ENCODE data around the gene GDF9.

GDF9 gene

DNA sequence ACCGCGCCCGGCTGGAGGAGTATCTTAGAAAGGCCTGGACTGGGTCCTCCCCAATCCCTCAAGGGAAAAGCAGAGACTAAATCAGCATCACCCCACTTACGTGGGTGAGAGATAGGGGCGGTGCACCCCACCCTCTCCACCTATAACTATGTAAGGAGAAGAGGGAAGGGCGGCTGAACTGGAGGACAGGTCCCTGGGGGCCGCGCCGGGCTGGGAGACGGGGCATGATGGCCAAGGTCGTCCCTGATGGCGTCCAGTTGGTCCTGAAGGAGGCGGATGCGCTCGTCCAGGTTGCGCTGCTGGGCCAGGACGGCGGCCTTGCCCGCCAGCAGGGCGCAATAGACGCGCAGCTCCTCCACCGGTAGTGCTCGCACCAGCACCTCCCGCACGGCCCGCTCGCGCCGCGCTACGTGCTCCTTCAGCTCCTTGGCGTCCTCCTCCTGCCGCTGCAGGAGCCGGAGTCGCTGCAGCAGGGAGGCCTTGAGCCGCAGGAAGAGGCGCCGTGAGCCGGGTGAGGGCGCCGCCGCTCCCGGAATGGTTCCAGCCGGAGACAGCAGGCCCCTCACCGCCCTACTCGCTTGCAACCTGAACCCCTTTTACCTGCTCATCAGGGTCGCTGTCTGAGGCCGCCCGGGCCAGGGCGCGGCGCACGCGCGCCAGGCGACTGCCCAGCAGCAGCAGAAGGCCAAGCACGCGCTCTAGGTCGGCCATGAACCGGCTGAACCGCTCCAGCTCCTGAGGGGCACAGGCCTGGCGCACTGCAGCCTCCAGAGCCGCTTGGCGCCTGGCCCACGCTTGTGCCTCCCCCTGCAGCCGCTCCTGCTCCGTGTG, 43.4 kb downstream of the GDF9 start:
- peak in 2 of 3 donors; percentile 57 to 64 for DNase-seq
- Histone ChIP-seq H3K4me1 (ENCODE audit: control extremely low read depth in 1 of 4, control insufficient read depth in 4 of 4, insufficient read depth in 4 of 4, low read length in 3 of 4) (peaks cover 0 to 32% (median 22%) of the 10 kb centered on the region in 4 experiments), H3K27me3 (replicated peaks in 2 of 5; ENCODE audit: control insufficient read depth in 4 of 5, insufficient read depth in 5 of 5, low read length in 4 of 5) (peaks cover 0 to 73% (median 35%) of the 10 kb centered on the region in 5 experiments), H3K36me3 (ENCODE audit: control insufficient read depth in 4 of 4, insufficient read depth in 4 of 4, low read length in 3 of 4) (no peaks in the 10 kb centered on the region), H3K27ac (ENCODE audit: insufficient read depth in 1 of 2, low read depth in 1 of 2, low read length in 2 of 2, poor library complexity in 1 of 2, severe bottlenecking in 2 of 2) (no peak overlapping the region), H3K9me3 (ENCODE audit: control extremely low read depth in 1 of 5, control insufficient read depth in 4 of 5, insufficient read depth in 2 of 5, low read depth in 1 of 5, low read length in 4 of 5) (no peaks in the 10 kb centered on the region), H3K4me3 (ENCODE audit: control insufficient read depth in 1 of 7, extremely low read depth in 1 of 7, insufficient read depth in 4 of 7, low read depth in 2 of 7, low read length in 6 of 7) (peak overlapping the region in 6 of 7 experiments; percentile 4 to 63 (median 50))
- POLR2A ChIA-PET = no interaction called here
- WGBS (ENCODE audit: insufficient coverage) = 23% methylated on average over 59 of the region's 68 CpGs
- CTCF ChIA-PET = interaction anchor here (0.8 to 3.0 kb wide), 13 partner anchors 8 to 436 kb away, joined by 3 to 12 read pairs (median 3); no protein-coding TSS in a partner anchor

GRCh38 chr5:132821791-132822190, 44.5 kb downstream of the GDF9 start:
- Histone ChIP-seq H3K36me3 (ENCODE audit: control insufficient read depth in 4 of 4, insufficient read depth in 4 of 4, low read length in 3 of 4) (no peaks in the 10 kb centered on the region), H3K4me3 (ENCODE audit: control insufficient read depth in 1 of 7, extremely low read depth in 1 of 7, insufficient read depth in 4 of 7, low read depth in 2 of 7, low read length in 6 of 7) (no peak overlapping the region), H3K27me3 (replicated peaks in 2 of 5; ENCODE audit: control insufficient read depth in 4 of 5, insufficient read depth in 5 of 5, low read length in 4 of 5) (peaks cover 0 to 67% (median 33%) of the 10 kb centered on the region in 5 experiments), H3K4me1 (ENCODE audit: control extremely low read depth in 1 of 4, control insufficient read depth in 4 of 4, insufficient read depth in 4 of 4, low read length in 3 of 4) (peaks cover 0 to 32% (median 22%) of the 10 kb centered on the region in 4 experiments), H3K27ac (ENCODE audit: insufficient read depth in 1 of 2, low read depth in 1 of 2, low read length in 2 of 2, poor library complexity in 1 of 2, severe bottlenecking in 2 of 2) (no peak overlapping the region), H3K9me3 (ENCODE audit: control extremely low read depth in 1 of 5, control insufficient read depth in 4 of 5, insufficient read depth in 2 of 5, low read depth in 1 of 5, low read length in 4 of 5) (no peaks in the 10 kb centered on the region)
- ChIA-PET POLR2A (no interaction called here), CTCF (interaction anchor here (0.7 to 5.4 kb wide), 9 partner anchors 12 to 230 kb away, joined by 3 to 74 read pairs (median 8); partner anchors contain the start of genes GDF9 and UQCRQ)
- DNase-seq = no peak
- WGBS (ENCODE audit: insufficient coverage) = 100% methylated on average over 1 of the region's 1 CpG

- Histone ChIP-seq H3K4me3 (ENCODE audit: control insufficient read depth in 1 of 7, extremely low read depth in 1 of 7, insufficient read depth in 4 of 7, low read depth in 2 of 7, low read length in 6 of 7) (no peak overlapping the region), H3K36me3 (ENCODE audit: control insufficient read depth in 4 of 4, insufficient read depth in 4 of 4, low read length in 3 of 4) (no peaks in the 10 kb centered on the region), H3K27me3 (replicated peaks in 2 of 5; ENCODE audit: control insufficient read depth in 4 of 5, insufficient read depth in 5 of 5, low read length in 4 of 5) (peaks cover 0 to 63% (median 32%) of the 10 kb centered on the region in 5 experiments), H3K4me1 (ENCODE audit: control extremely low read depth in 1 of 4, control insufficient read depth in 4 of 4, insufficient read depth in 4 of 4, low read length in 3 of 4) (peaks cover 0 to 32% (median 22%) of the 10 kb centered on the region in 4 experiments), H3K27ac (ENCODE audit: insufficient read depth in 1 of 2, low read depth in 1 of 2, low read length in 2 of 2, poor library complexity in 1 of 2, severe bottlenecking in 2 of 2) (no peak overlapping the region), H3K9me3 (ENCODE audit: control extremely low read depth in 1 of 5, control insufficient read depth in 4 of 5, insufficient read depth in 2 of 5, low read depth in 1 of 5, low read length in 4 of 5) (no peaks in the 10 kb centered on the region)
- POLR2A ChIA-PET = no interaction called here
- no peak for DNase-seq
- CTCF ChIA-PET = interaction anchor here (0.7 to 5.4 kb wide), 17 partner anchors 8 to 437 kb away, joined by 3 to 74 read pairs (median 4); partner anchors contain the start of genes GDF9, SHROOM1 and UQCRQ
- no CpG with 5 or more reads among the region's 3 CpGs for WGBS (ENCODE audit: insufficient coverage)
Measured at GRCh38 chr5:132821350-132821749, 44.9 kb downstream of the GDF9 start.

GRCh38 chr5:132820162-132820754, 46.0 kb downstream of the GDF9 start:
- Histone ChIP-seq H3K27me3 (replicated peaks in 2 of 5; ENCODE audit: control insufficient read depth in 4 of 5, insufficient read depth in 5 of 5, low read length in 4 of 5) (peaks cover 0 to 56% (median 28%) of the 10 kb centered on the region in 5 experiments), H3K4me3 (ENCODE audit: control insufficient read depth in 1 of 7, extremely low read depth in 1 of 7, insufficient read depth in 4 of 7, low read depth in 2 of 7, low read length in 6 of 7) (peak overlapping the region in 2 of 7 experiments; percentile 71 to 72), H3K4me1 (ENCODE audit: control extremely low read depth in 1 of 4, control insufficient read depth in 4 of 4, insufficient read depth in 4 of 4, low read length in 3 of 4) (peaks cover 0 to 22% (median 13%) of the 10 kb centered on the region in 4 experiments), H3K27ac (ENCODE audit: insufficient read depth in 1 of 2, low read depth in 1 of 2, low read length in 2 of 2, poor library complexity in 1 of 2, severe bottlenecking in 2 of 2) (no peak overlapping the region), H3K36me3 (ENCODE audit: control insufficient read depth in 4 of 4, insufficient read depth in 4 of 4, low read length in 3 of 4) (no peaks in the 10 kb centered on the region), H3K9me3 (ENCODE audit: control extremely low read depth in 1 of 5, control insufficient read depth in 4 of 5, insufficient read depth in 2 of 5, low read depth in 1 of 5, low read length in 4 of 5) (no peaks in the 10 kb centered on the region)
- DNase-seq = peak; percentile 92 to 96 (median 94)
- CTCF ChIA-PET = interaction anchor here (0.6 to 5.4 kb wide), 32 partner anchors 9 to 442 kb away, joined by 3 to 74 read pairs (median 4); partner anchors contain the start of genes GDF9, SEPTIN8, SHROOM1 and UQCRQ
- POLR2A ChIA-PET = interaction anchor here (0.5 to 1.0 kb wide), 2 partner anchors 21 to 32 kb away, joined by 3 to 4 read pairs; no protein-coding TSS in a partner anchor
- WGBS (ENCODE audit: insufficient coverage) = 16% methylated on average over 11 of the region's 15 CpGs

DNA sequence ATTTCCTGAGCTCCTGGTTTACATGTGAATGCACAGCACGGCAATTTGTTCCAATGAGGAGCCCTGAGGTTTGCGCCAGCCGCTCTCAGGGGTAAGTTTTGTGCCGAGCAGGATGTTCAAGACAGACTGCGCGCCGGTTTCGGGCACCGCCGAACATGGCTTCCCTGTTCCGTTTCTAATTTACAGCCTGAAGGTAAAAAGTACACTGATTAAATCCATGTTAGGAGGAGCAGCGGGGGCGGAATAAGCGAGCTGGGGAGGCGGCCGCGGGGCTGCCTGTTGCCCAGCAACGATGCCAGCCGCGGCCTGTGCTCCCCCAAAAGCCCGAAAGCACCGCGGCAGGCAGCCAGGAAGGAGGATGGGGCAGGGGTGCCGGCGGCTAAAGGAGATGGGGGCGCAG, 46.8 kb downstream of the GDF9 start:
- H3K4me3 ChIP-seq (ENCODE audit: control insufficient read depth in 1 of 7, extremely low read depth in 1 of 7, insufficient read depth in 4 of 7, low read depth in 2 of 7, low read length in 6 of 7) = peak overlapping the region in 5 of 7 experiments; percentile 23 to 72 (median 58)
- H3K4me1 ChIP-seq (ENCODE audit: control extremely low read depth in 1 of 4, control insufficient read depth in 4 of 4, insufficient read depth in 4 of 4, low read length in 3 of 4) = peaks cover 0 to 20% (median 10%) of the 10 kb centered on the region in 4 experiments
- ChIA-PET CTCF (interaction anchor here (0.7 to 5.4 kb wide), 20 partner anchors 10 to 435 kb away, joined by 3 to 74 read pairs (median 4); partner anchors contain the start of genes SEPTIN8 and SHROOM1), POLR2A (interaction anchor here (0.5 to 1.0 kb wide), 2 partner anchors 20 to 32 kb away, joined by 3 to 4 read pairs; no protein-coding TSS in a partner anchor)
- peaks cover 0 to 56% (median 32%) of the 10 kb centered on the region in 5 experiments for H3K27me3 ChIP-seq (replicated peaks in 2 of 5; ENCODE audit: control insufficient read depth in 4 of 5, insufficient read depth in 5 of 5, low read length in 4 of 5)
- 6% methylated on average over 18 of the region's 26 CpGs for WGBS (ENCODE audit: insufficient coverage)
- H3K27ac ChIP-seq (ENCODE audit: insufficient read depth in 1 of 2, low read depth in 1 of 2, low read length in 2 of 2, poor library complexity in 1 of 2, severe bottlenecking in 2 of 2) = no peak overlapping the region
- peaks cover 0 to 6% (median 2%) of the 10 kb centered on the region in 5 experiments for H3K9me3 ChIP-seq (ENCODE audit: control extremely low read depth in 1 of 5, control insufficient read depth in 4 of 5, insufficient read depth in 2 of 5, low read depth in 1 of 5, low read length in 4 of 5)
- peak in 1 of 3 donors; percentile 39 for DNase-seq
- H3K36me3 ChIP-seq (ENCODE audit: control insufficient read depth in 4 of 4, insufficient read depth in 4 of 4, low read length in 3 of 4) = no peaks in the 10 kb centered on the region

DNA sequence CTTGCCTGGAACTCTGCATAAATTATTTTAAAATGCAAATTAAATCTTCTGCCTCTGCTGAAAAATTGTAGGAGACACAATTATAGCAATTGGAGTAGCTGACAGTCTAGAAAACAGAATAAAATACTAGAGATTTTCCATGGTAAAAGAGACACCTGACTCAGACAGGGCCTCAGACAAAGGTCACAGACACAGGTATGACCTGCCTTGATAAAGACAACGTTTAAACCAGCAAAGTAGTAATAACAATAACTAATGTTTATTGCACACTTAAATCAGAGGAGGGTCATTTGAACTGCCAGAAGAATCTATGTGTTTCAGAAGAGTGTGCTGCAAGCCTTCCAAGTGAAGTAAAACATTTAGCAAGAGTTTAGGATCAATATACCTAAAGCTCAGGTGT, 49.3 kb downstream of the GDF9 start:
- WGBS (ENCODE audit: insufficient coverage) = no CpG with 5 or more reads among the region's 1 CpG
- Histone ChIP-seq H3K9me3 (ENCODE audit: control extremely low read depth in 1 of 5, control insufficient read depth in 4 of 5, insufficient read depth in 2 of 5, low read depth in 1 of 5, low read length in 4 of 5) (peaks cover 0 to 7% (median 4%) of the 10 kb centered on the region in 5 experiments), H3K4me1 (ENCODE audit: control extremely low read depth in 1 of 4, control insufficient read depth in 4 of 4, insufficient read depth in 4 of 4, low read length in 3 of 4) (peaks cover 0 to 21% (median 16%) of the 10 kb centered on the region in 4 experiments), H3K4me3 (ENCODE audit: control insufficient read depth in 1 of 7, extremely low read depth in 1 of 7, insufficient read depth in 4 of 7, low read depth in 2 of 7, low read length in 6 of 7) (no peak overlapping the region), H3K27me3 (replicated peaks in 2 of 5; ENCODE audit: control insufficient read depth in 4 of 5, insufficient read depth in 5 of 5, low read length in 4 of 5) (peaks cover 6 to 60% (median 27%) of the 10 kb centered on the region in 5 experiments), H3K27ac (ENCODE audit: insufficient read depth in 1 of 2, low read depth in 1 of 2, low read length in 2 of 2, poor library complexity in 1 of 2, severe bottlenecking in 2 of 2) (no peak overlapping the region), H3K36me3 (ENCODE audit: control insufficient read depth in 4 of 4, insufficient read depth in 4 of 4, low read length in 3 of 4) (no peaks in the 10 kb centered on the region)
- POLR2A ChIA-PET = no interaction called here
- DNase-seq = no peak
- CTCF ChIA-PET = interaction anchor here (1.2 to 5.4 kb wide), 6 partner anchors 8 to 291 kb away, joined by 3 to 74 read pairs (median 4); no protein-coding TSS in a partner anchor

Data from common myeloid progenitor, CD34-positive (primary cell).